NCI-H446 treated with DMSO at 0.1 percent for 48 hours (cell line): ENCODE results near the gene TRPC4AP.

Source experiments
- DNase-seq: peaks from one replicate; lab custom pipeline; 2025; lab: John Stamatoyannopoulos, UW

The TRPC4AP gene

GRCh38 chr20:35000922-35001595 is 91.5 kb downstream of the TRPC4AP start:
- DNase-seq: no peak

DNA sequence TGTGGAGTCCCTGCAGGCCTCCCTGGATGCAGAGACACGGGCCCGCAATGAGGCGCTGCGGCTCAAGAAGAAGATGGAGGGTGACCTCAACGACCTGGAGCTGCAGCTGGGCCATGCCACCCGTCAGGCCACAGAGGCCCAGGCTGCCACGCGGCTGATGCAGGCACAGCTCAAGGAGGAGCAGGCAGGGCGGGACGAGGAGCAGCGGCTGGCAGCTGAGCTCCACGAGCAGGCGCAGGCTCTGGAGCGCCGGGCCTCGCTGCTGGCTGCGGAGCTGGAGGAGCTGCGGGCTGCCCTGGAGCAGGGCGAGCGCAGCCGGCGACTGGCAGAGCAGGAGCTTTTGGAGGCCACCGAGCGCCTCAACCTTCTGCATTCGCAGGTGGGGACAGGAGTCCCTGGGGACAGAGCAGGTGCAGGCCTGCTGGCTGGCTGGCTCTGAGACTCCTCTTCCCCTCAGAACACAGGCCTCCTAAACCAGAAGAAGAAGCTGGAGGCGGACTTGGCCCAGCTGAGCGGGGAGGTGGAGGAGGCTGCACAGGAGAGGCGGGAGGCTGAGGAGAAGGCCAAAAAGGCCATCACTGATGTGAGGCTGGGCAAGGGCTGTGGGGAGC is 92.2 kb downstream of the TRPC4AP start:
- DNase-seq: no peak

GRCh38 chr20:34999782-35000181 is 92.8 kb downstream of the TRPC4AP start:
- no peak for DNase-seq

- no peak for DNase-seq
Measured at GRCh38 chr20:34999021-34999451, 93.6 kb downstream of the TRPC4AP start.

- DNase-seq: no peak
Measured at GRCh38 chr20:34998331-34998950, 94.2 kb downstream of the TRPC4AP start.

GRCh38 chr20:34997774-34998173 is 94.8 kb downstream of the TRPC4AP start:
- DNase-seq: no peak

- no peak for DNase-seq
Measured at GRCh38 chr20:34997131-34997561, 95.5 kb downstream of the TRPC4AP start.

DNA sequence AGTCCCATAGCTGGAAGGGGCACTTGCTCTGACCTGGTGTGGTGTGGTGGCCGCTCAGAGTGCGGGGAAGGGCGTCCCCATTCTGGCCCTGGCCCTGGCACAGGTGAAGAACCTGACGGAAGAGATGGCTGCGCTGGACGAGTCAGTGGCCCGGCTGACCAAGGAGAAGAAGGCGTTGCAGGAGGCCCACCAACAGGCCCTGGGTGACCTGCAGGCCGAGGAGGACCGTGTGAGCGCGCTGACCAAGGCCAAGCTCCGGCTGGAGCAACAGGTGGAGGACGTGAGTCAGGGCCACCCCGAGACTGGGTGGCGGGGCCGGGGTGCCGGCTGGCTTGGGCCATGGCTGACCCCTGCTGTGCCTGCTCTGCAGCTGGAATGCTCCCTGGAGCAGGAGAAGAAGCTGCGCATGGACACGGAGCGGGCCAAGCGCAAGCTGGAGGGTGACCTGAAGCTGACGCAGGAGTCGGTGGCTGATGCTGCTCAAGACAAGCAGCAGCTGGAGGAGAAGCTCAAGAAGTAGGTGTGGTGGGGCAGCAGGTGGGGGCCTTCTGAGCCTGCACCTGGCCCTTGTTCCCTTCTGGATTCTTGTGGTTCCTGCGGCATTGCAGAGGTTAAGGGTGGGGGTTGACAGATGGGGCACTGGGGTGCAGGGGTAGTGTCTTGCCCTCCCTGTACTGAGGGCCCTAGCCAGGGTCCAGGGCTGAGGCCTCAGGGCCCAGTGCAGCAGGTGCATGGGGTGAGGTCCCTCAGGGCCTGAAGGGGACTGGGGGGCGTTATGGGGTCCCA is 96.2 kb downstream of the TRPC4AP start:
- DNase-seq: no peak

DNA sequence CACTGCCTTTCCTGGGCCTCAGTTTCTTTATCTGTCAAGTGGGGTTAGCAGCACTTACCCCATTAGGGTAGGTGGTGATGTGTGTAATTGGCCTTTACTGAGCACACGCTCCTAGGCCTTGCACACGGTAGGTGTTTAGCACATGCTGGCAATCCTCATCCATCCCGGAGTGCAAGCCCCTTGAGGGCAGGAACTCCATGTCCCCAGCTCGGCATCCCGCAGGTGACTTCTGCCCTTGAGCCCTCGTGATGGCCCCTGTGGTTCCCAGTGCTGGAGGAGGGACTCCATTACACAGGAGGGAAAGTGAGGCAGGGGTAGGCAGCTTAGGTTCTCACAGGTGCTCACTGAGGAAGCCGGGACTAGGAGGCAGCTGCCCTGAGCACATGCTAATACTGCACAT is 96.9 kb downstream of the TRPC4AP start:
- DNase-seq: no peak

- no peak for DNase-seq
Measured at GRCh38 chr20:34995192-34995591, 97.4 kb downstream of the TRPC4AP start.

DNA sequence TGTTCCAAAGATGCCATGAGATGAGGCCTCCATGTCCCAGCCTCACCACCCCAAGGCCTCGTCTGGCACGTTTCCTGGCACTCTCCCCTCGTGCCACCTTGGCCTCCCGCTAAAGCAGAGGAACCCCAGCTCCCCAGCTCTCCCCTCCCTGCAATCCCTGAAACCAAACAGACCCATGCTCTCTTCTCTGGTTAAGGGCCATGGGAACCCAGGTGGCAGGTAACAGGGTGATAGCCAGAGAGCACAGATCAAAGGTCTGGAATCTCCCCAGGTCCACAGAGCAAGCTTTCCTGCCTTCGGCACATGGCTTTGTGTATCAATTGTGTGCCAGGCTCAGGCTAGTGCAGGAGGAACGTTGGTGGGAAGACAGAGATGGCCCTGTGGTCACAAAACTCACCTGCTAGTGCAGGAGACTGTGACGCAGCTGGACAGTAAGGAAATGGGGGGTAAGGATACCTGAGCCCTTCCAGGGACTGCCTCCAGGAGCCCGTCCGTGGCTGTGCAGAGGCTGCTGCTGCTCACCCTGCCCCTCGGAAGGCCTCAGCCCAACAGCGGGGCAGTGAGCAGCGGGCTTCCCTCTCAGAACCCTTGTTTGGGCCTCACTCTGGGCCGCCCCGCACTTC is 98.0 kb downstream of the TRPC4AP start:
- DNase-seq: no peak

DNA sequence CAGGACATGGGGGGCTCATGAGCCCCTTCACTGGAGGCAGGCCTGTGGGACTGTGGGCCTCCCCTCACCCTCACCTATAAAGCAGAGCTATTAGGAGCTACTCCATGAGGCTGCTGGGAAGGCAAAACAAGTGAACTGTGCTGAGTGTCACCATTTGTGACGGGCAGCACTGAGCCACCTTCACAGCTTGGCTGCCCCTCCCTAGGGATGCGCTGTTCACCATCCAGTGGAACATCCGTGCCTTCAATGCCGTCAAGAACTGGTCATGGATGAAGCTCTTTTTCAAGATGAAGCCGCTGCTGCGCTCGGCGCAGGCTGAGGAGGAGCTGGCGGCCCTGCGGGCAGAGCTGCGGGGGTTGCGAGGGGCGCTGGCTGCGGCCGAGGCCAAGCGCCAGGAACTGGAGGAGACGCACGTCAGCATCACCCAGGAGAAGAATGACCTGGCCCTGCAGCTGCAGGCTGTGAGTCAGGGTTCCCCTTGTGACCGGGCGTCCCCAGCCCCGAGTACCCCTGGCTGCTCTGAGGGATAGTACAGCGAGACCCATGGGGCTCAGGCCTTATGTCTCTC is 98.6 kb downstream of the TRPC4AP start:
- DNase-seq: no peak

- DNase-seq: no peak
Measured at GRCh38 chr20:34992751-34993417, 99.7 kb downstream of the TRPC4AP start.

- DNase-seq: no peak
Measured at GRCh38 chr20:34990661-34991214, 101.9 kb downstream of the TRPC4AP start.

DNA sequence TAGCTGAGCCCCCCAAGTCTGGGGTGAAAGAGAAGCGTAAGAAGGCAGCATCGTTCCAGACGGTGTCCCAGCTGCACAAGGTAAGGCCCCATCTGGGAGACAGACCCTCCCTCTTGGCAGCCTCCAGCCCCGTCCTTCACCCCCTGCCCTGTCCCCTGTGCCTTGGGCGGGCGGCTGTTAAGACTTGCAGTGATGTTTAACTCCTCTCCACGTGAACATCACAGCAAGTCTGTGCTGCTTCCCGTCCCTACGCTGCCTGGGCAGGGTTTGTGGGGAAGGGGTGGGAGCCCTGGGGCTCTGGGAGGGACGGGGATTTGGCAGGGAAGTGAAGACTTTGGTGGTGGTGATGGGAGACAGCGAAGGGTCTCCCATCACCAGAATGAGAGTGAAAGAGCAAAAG is 102.4 kb downstream of the TRPC4AP start:
- no peak for DNase-seq

DNA sequence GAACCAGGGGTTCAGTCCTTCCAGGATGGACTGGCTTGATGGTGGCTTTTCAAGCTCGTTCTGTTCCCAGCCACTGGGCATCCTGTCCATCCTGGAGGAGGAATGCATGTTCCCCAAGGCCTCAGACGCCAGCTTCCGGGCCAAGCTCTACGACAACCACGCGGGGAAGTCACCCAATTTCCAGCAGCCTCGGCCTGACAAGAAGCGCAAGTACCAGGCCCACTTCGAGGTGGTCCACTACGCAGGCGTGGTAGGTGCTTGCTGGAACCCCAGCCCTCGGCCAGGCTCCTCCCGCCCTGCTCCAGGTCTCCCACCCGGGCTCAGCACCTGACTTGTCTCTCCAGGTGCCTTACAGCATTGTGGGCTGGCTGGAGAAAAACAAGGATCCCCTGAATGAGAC is 102.9 kb downstream of the TRPC4AP start:
- no peak for DNase-seq

- no peak for DNase-seq
Measured at GRCh38 chr20:34989118-34989517, 103.5 kb downstream of the TRPC4AP start.

GRCh38 chr20:34988191-34988540 is 104.4 kb downstream of the TRPC4AP start:
- DNase-seq: no peak

DNA sequence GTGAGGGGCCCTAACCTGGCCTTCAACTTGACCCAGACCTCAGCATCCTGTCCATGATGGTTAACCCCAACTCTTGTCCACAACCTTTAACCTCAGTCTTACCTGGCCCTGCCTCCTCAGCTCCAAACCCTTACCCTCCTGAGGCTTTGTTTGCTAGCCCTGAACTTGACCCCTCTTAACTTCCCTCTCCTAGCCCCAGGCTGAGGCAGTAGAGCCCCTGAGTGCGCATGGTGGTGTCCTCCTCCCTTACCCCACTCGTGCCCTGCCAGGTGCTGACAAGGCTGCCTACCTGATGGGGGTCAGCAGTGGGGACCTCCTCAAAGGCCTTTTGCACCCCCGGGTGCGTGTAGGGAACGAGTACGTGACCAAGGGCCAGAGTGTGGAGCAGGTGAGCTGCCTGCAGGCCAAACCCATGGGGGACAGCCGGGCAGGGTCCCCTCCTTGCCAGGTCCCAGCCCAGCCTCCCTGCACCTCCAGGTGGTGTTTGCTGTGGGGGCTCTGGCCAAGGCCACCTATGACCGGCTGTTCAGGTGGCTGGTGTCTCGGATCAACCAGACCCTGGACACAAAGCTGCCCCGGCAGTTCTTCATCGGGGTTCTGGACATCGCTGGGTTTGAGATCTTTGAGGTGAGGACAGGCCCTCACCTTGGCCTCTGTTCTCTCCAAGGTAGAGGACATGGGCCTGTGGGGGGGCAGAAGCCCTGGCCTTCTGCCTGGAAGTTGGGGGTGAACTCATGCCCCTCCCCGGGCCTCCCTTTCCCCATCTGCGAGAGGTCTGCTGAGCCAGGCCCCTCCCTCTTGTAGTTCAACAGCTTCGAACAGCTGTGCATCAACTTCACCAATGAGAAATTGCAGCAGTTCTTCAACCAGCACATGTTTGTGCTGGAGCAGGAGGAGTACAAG is 105.1 kb downstream of the TRPC4AP start:
- DNase-seq: no peak
